Left lung (tissue), 10 donors: ENCODE data around the gene PCDHA8. TPM values are rescaled to one million over a fixed set of nuclear protein-coding genes. Genes with fewer than 3 reads are reported as not detected.

ENCODE experiments used
- ATAC-seq: fragments of 200-7000 bp; cut with Tn5 transposase; one replicate; pipeline ENCODE4 v1.9.1; 2020; ENCODE audit warnings: moderate library complexity
- DNase-seq, 4 donors: peaks; one replicate each; pipeline ENCODE4 v3.0.0-alpha.2; 2013 to 2020
- H3K27ac ChIP-seq, 2 donors: fragments of 200-600 bp; sonication (generic) in 1 of 2; one replicate each; pipeline versions ENCODE4 v1.5.0 to v1.8.0; 2020 to 2021
- H3K27me3 ChIP-seq, 2 donors: fragments of 200-600 bp; sonication (generic) in 1 of 2; one replicate each; pipeline versions ENCODE4 v1.5.0 to v1.8.0; 2020 to 2021
- H3K36me3 ChIP-seq, 2 donors: fragments of 200-600 bp; sonication (generic) in 1 of 2; one replicate each; pipeline versions ENCODE4 v1.5.0 to v1.8.0; 2020 to 2021
- H3K4me1 ChIP-seq, 2 donors: fragments of 200-600 bp; one replicate each; pipeline ENCODE4 v1.8.0; 2021
- H3K4me3 ChIP-seq, 2 donors: fragments of 200-600 bp; sonication (generic) in 1 of 2; one replicate each; pipeline versions ENCODE4 v1.5.0 to v1.8.0; 2020 to 2021; ENCODE audit warnings: mild to moderate bottlenecking in 1 of 2
- H3K9me3 ChIP-seq, 2 donors: fragments of 200-600 bp; sonication (generic) in 1 of 2; one replicate each; pipeline versions ENCODE4 v1.5.0 to v1.8.0; 2020 to 2021
- CTCF ChIP-seq, 2 donors: fragments of 200-600 bp; sonication (generic) in 1 of 2; IDR thresholded peaks; one replicate each; pipeline versions ENCODE4 v1.5.0 to v1.8.0; 2021; ENCODE audit warnings: antibody characterized with exemption in 2 of 2
- intact Hi-C, 2 donors: fragments of 100-400 bp; cut with DNase I; formaldehyde crosslinking; loops; one replicate each; pipeline versions ENCODE4 v1.11.2 to v1.14.2; 2022
- polyA plus RNA-seq, 6 donors: library from polyadenylated mRNA; unstranded; fragments of 120-200 nt; gene quantifications; one replicate each; pipeline ENCODE4 v1.2.1, GENCODE V29; 2013; ENCODE audit not compliant: insufficient read length in 6 of 6
- total RNA-seq, 2 donors: library from RNA; stranded (reverse); fragmentation: NEBNext Ultra II Directional; extraction: Animal tissue kit (Norgen Biotek cat#: 25700); gene quantifications; one replicate each; pipeline ENCODE4 v1.2.1, GENCODE V29; 2021
- donor health status: DM: no; HTN: yes; CAD: no.
- donor health status: DM: no; HTN: no; CAD: no.

PCDHA8 gene
- total and polyA plus RNA-seq, 8 donors, result 0.05 to 0.21 (median 0.13) TPM; not detected in 1

GRCh38 chr5:140877262-140877581, 36.2 kb downstream of the PCDHA8 start:
- Histone ChIP-seq H3K27ac (no peak overlapping the region), H3K4me3 (no peak overlapping the region), H3K27me3 (peaks cover 22 to 91% of the 10 kb centered on the region in 2 donors), H3K9me3 (peaks cover 0 to 28% of the 10 kb centered on the region in 2 donors), H3K36me3 (no peaks in the 10 kb centered on the region), H3K4me1 (no peaks in the 10 kb centered on the region)
- ATAC-seq (no peak), DNase-seq (no peak)
- intact Hi-C loops, result no loop called here
- TF ChIP-seq CTCF (IDR thresholded peaks at IDR 0.05), result no peak

GRCh38 chr5:140881889-140882590, 41.1 kb downstream of the PCDHA8 start, which contains the start of gene PCDHA13:
Gene PCDHA13 (plus strand): TSS chr5:140882124. CDS start chr5:140882269, 145 bp downstream.
- DNase-seq (peak in 2 of 4 donors; percentile 4 to 27), ATAC-seq (peak; percentile 92)
- Histone ChIP-seq H3K27me3 (peaks cover 3 to 68% of the 10 kb centered on the region in 2 donors), H3K27ac (no peak within 1 kb of the TSS), H3K4me3 (peak within 1 kb of the TSS in 1 of 2 donors; percentile 26), H3K36me3 (no peaks in the 10 kb centered on the region), H3K9me3 (peaks cover 0 to 30% of the 10 kb centered on the region in 2 donors), H3K4me1 (no peaks in the 10 kb centered on the region)
- intact Hi-C loops, result loop anchor here in 1 of 2 donors (10.0 kb wide), 1 partner anchor 163 kb away; no protein-coding TSS in a partner anchor
- TF ChIP-seq CTCF (IDR thresholded peaks at IDR 0.05), result peak in 1 of 2 donors; percentile 16

GRCh38 chr5:140882591-140882899, 41.6 kb downstream of the PCDHA8 start:
- H3K9me3 ChIP-seq, result peaks cover 0 to 25% of the 10 kb centered on the region in 2 donors
- H3K27ac ChIP-seq, result no peak overlapping the region
- no peak for TF ChIP-seq CTCF (IDR thresholded peaks at IDR 0.05)
- peaks cover 3 to 62% of the 10 kb centered on the region in 2 donors for H3K27me3 ChIP-seq
- DNase-seq (peak in 1 of 4 donors; percentile 2), ATAC-seq (peak; percentile 82)
- H3K36me3 ChIP-seq, result no peaks in the 10 kb centered on the region
- H3K4me3 ChIP-seq, result peak overlapping the region in 1 of 2 donors; percentile 26
- intact Hi-C loops, result loop anchor here in 1 of 2 donors (10.0 kb wide), 1 partner anchor 162 kb away; no protein-coding TSS in a partner anchor
- no peaks in the 10 kb centered on the region for H3K4me1 ChIP-seq

- no peak for TF ChIP-seq CTCF (IDR thresholded peaks at IDR 0.05)
- Histone ChIP-seq H3K27me3 (peaks cover 3 to 58% of the 10 kb centered on the region in 2 donors), H3K36me3 (no peaks in the 10 kb centered on the region), H3K4me1 (no peaks in the 10 kb centered on the region), H3K9me3 (peaks cover 0 to 22% of the 10 kb centered on the region in 2 donors), H3K4me3 (no peak overlapping the region), H3K27ac (no peak overlapping the region)
- DNase-seq, result no peak
- intact Hi-C loops, result loop anchor here in 1 of 2 donors (10.0 kb wide), 1 partner anchor 161 kb away; no protein-coding TSS in a partner anchor
- no peak for ATAC-seq
Observed at GRCh38 chr5:140883373-140883772, 42.4 kb downstream of the PCDHA8 start.

GRCh38 chr5:140883927-140884697, 43.1 kb downstream of the PCDHA8 start:
- TF ChIP-seq CTCF (IDR thresholded peaks at IDR 0.05), result no peak
- intact Hi-C loops, result loop anchor here in 1 of 2 donors (10.0 kb wide), 1 partner anchor 161 kb away; no protein-coding TSS in a partner anchor
- Histone ChIP-seq H3K27ac (no peak overlapping the region), H3K9me3 (peaks cover 0 to 22% of the 10 kb centered on the region in 2 donors), H3K4me3 (no peak overlapping the region), H3K4me1 (no peaks in the 10 kb centered on the region), H3K27me3 (peaks cover 3 to 51% of the 10 kb centered on the region in 2 donors), H3K36me3 (no peaks in the 10 kb centered on the region)
- ATAC-seq (no peak), DNase-seq (no peak)
